ENCODE measurements around the gene STMN1.

DNA sequence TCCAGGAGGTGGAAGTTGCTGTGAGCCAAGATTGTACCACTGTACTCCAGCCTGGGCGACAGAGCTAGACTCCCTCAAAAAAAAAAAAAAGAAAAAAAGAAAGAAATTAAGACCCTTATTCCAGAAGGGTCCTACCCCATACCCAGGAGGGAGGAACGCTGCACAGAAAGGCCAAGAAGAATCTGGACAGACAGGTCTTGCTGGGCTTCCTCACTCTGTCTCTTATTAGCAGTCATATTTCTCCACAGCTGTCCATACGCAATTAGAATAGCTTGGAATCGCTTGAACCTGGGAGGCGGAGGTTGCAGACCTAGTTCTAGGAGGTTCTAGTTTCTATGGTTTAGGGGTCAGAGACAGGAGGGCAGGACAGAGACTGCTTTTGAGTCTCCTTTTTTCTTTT lies 27.5 kb downstream of the STMN1 start:
- TF ChIP-seq, protein P1, sequence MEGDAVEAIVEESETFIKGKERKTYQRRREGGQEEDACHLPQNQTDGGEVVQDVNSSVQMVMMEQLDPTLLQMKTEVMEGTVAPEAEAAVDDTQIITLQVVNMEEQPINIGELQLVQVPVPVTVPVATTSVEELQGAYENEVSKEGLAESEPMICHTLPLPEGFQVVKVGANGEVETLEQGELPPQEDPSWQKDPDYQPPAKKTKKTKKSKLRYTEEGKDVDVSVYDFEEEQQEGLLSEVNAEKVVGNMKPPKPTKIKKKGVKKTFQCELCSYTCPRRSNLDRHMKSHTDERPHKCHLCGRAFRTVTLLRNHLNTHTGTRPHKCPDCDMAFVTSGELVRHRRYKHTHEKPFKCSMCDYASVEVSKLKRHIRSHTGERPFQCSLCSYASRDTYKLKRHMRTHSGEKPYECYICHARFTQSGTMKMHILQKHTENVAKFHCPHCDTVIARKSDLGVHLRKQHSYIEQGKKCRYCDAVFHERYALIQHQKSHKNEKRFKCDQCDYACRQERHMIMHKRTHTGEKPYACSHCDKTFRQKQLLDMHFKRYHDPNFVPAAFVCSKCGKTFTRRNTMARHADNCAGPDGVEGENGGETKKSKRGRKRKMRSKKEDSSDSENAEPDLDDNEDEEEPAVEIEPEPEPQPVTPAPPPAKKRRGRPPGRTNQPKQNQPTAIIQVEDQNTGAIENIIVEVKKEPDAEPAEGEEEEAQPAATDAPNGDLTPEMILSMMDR (IDR thresholded peaks at IDR 0.05) = no peak
- no peak for TF ChIP-seq EZH2 (IDR thresholded peaks at IDR 0.05)

All from neural progenitor cell (in vitro differentiated cells).